Keratinocyte (primary cell): Measurements from ENCODE around the gene INPP4B. TPM values are rescaled to one million over a fixed set of nuclear protein-coding genes. Genes with fewer than 3 reads are reported as not detected.

Experiments
- DNase-seq: peaks from one replicate; pipeline ENCODE4 v3.0.0-alpha.2; 2011; ENCODE audit warnings: low read depth, missing footprints, low spot score
- FAIRE-seq: peaks from 2 replicates; lab custom pipeline; 2011; peaks lifted over from hg19 to GRCh38; lab: Jason Lieb, UNC
- H2AFZ ChIP-seq: 2 replicates; pipeline ENCODE4 v1.6.0; 2012; ENCODE audit warnings: low read length, control low read depth, inconsistent platforms; ENCODE audit not compliant: control insufficient read depth
- H3K27ac ChIP-seq: 2 replicates; pipeline ENCODE4 v1.5.1; 2011; ENCODE audit warnings: low read length; ENCODE audit not compliant: control insufficient read depth, insufficient read depth
- H3K27me3 ChIP-seq: 3 replicates; pipeline ENCODE4 v1.6.0; 2011; ENCODE audit warnings: low read length; ENCODE audit not compliant: control insufficient read depth, insufficient read depth; ENCODE audit errors: extremely low read depth
- H3K36me3 ChIP-seq, 2 experiments: 2 replicates in 1 of 2; 3 replicates in 1 of 2; pipeline ENCODE4 v1.5.1; 2011; ENCODE audit warnings: low read length in 2 of 2, mild to moderate bottlenecking in 1 of 2; ENCODE audit not compliant: control insufficient read depth in 2 of 2, insufficient read depth in 2 of 2; ENCODE audit errors: extremely low read depth in 1 of 2
- H3K4me1 ChIP-seq: 3 replicates; pipeline ENCODE4 v1.5.1; 2011; ENCODE audit warnings: low read length; ENCODE audit not compliant: control insufficient read depth, insufficient read depth; ENCODE audit errors: extremely low read depth
- H3K4me2 ChIP-seq: 3 replicates; pipeline ENCODE4 v1.6.0; 2011; ENCODE audit warnings: low read depth, low read length; ENCODE audit not compliant: control insufficient read depth, insufficient read depth; ENCODE audit errors: extremely low read depth
- H3K4me3 ChIP-seq, 3 experiments: fragments of 200-600 bp in 1 of 3; sonication (generic) in 1 of 3; 2 replicates in 2 of 3; 3 replicates in 1 of 3; pipeline ENCODE4 v1.5.1; 2011 to 2016; ENCODE audit warnings: low read length in 3 of 3, mild to moderate bottlenecking in 3 of 3, control low read depth in 2 of 3, inconsistent platforms in 1 of 3, low read depth in 1 of 3, mixed read lengths in 1 of 3, mixed run types in 1 of 3, moderate library complexity in 1 of 3; ENCODE audit not compliant: control insufficient read depth in 2 of 3, insufficient read depth in 2 of 3; ENCODE audit errors: extremely low read depth in 1 of 3
- H3K79me2 ChIP-seq: 2 replicates; pipeline ENCODE4 v1.6.0; 2012; ENCODE audit warnings: low read length; ENCODE audit not compliant: control insufficient read depth, insufficient read depth
- H3K9ac ChIP-seq: 3 replicates; pipeline ENCODE4 v1.6.0; 2011; ENCODE audit warnings: low read length; ENCODE audit not compliant: control insufficient read depth, insufficient read depth; ENCODE audit errors: extremely low read depth
- H3K9me1 ChIP-seq: 3 replicates; pipeline ENCODE4 v1.6.0; 2011; ENCODE audit warnings: low read length; ENCODE audit not compliant: control insufficient read depth, insufficient read depth; ENCODE audit errors: extremely low read depth
- H3K9me3 ChIP-seq: 2 replicates; pipeline ENCODE4 v1.5.1; 2012; ENCODE audit warnings: low read depth, low read length; ENCODE audit not compliant: control insufficient read depth
- H4K20me1 ChIP-seq: 3 replicates; pipeline ENCODE4 v1.6.0; 2011; ENCODE audit warnings: low read length; ENCODE audit not compliant: control insufficient read depth, insufficient read depth; ENCODE audit errors: extremely low read depth
- CTCF ChIP-seq, 3 experiments: IDR thresholded peaks in 1 of 3; conservative IDR thresholded peaks in 1 of 3; optimal IDR thresholded peaks in 1 of 3; 2 replicates in 2 of 3; 3 replicates in 1 of 3; pipeline versions ENCODE3 to v1.5.1; 2011; ENCODE audit warnings: low read length in 3 of 3, mild to moderate bottlenecking in 3 of 3, moderate library complexity in 2 of 3, control low read depth in 1 of 3, inconsistent platforms in 1 of 3; ENCODE audit not compliant: insufficient read depth in 2 of 3; ENCODE audit errors: extremely low read depth in 1 of 3
- EZH2 ChIP-seq: IDR thresholded peaks from one replicate; pipeline ENCODE4 v1.6.1; 2012; ENCODE audit warnings: inconsistent platforms, mild to moderate bottlenecking, low read length, moderate library complexity
- dilution Hi-C: fragments of 300-500 bp; cut with MboI; formaldehyde crosslinking; loops from one replicate; pipeline ENCODE4 v1.7.0; 2020; ENCODE audit warnings: low sequenced_read_pairs; ENCODE audit not compliant: extremely low pct_ligation_motif_present
- polyA plus RNA-seq, 5 experiments: library from polyadenylated mRNA; depleted of rRNA in 3 of 5; stranded (reverse) in 3 of 5; stranded (forward) in 1 of 5; unstranded in 1 of 5; fragments of >200 nt; gene quantifications; 1 replicate in 1 of 5; 2 replicates in 3 of 5; 3 replicates in 1 of 5; pipeline versions ENCODE4 v1.2.1 to v1.2.3, GENCODE V29; 2011 to 2012; ENCODE audit warnings: missing spikeins in 2 of 5, low read depth in 1 of 5, low replicate concordance in 1 of 5

Gene INPP4B
- polyA plus RNA-seq, 1 donor (not counting 4 experiments of a cell fraction or from before 2014, with no cell fraction given), result 50.2 TPM

- Histone ChIP-seq H3K4me1 (no peaks in the 10 kb centered on the region), H3K9me3 (no peaks in the 10 kb centered on the region), H3K27ac (no peak overlapping the region), H3K4me3 (no peak overlapping the region), H3K27me3 (no peaks in the 10 kb centered on the region), H2AFZ (no peak overlapping the region), H4K20me1 (no peaks in the 10 kb centered on the region), H3K36me3 (peaks cover 0 to 1% of the 10 kb centered on the region in 2 experiments), H3K4me2 (no peak overlapping the region), H3K9me1 (no peaks in the 10 kb centered on the region), H3K9ac (no peak overlapping the region), H3K79me2 (no peaks in the 10 kb centered on the region)
- FAIRE-seq (no peak), DNase-seq (no peak)
- no peak for TF ChIP-seq CTCF (optimal IDR thresholded peaks at IDR 0.05 in 1 of 3, IDR thresholded peaks at IDR 0.05 in 1 of 3, conservative IDR thresholded peaks at IDR 0.05 in 1 of 3; ENCODE audit: extremely low read depth in 1 of 3, insufficient read depth in 2 of 3, low read length in 3 of 3)
- no peak for TF ChIP-seq EZH2
- dilution Hi-C loops, result no loop called here
Measured at GRCh38 chr4:142583708-142584107, 262.4 kb downstream of the INPP4B start.

- H4K20me1 ChIP-seq, result no peaks in the 10 kb centered on the region
- FAIRE-seq, result no peak
- H3K9me1 ChIP-seq, result no peaks in the 10 kb centered on the region
- H3K27me3 ChIP-seq, result no peaks in the 10 kb centered on the region
- no peak overlapping the region for H2AFZ ChIP-seq
- no peaks in the 10 kb centered on the region for H3K79me2 ChIP-seq
- dilution Hi-C loops, result no loop called here
- no peak overlapping the region for H3K4me3 ChIP-seq
- no peaks in the 10 kb centered on the region for H3K9me3 ChIP-seq
- no peak overlapping the region for H3K27ac ChIP-seq
- TF ChIP-seq EZH2, result no peak
- no peak overlapping the region for H3K4me2 ChIP-seq
- no peaks in the 10 kb centered on the region for H3K4me1 ChIP-seq
- H3K9ac ChIP-seq, result no peak overlapping the region
- no peak for DNase-seq
- H3K36me3 ChIP-seq, result peaks cover 0 to 1% of the 10 kb centered on the region in 2 experiments
Measured at GRCh38 chr4:142582340-142582739, 263.8 kb downstream of the INPP4B start.

- no peaks in the 10 kb centered on the region for H3K9me1 ChIP-seq
- FAIRE-seq (no peak), DNase-seq (no peak)
- H3K79me2 ChIP-seq, result no peaks in the 10 kb centered on the region
- H3K27me3 ChIP-seq, result no peaks in the 10 kb centered on the region
- H3K9me3 ChIP-seq, result no peaks in the 10 kb centered on the region
- H3K4me1 ChIP-seq, result no peaks in the 10 kb centered on the region
- H3K4me3 ChIP-seq, result no peak overlapping the region
- no peaks in the 10 kb centered on the region for H4K20me1 ChIP-seq
- H3K36me3 ChIP-seq, result peaks cover 0 to 1% of the 10 kb centered on the region in 2 experiments
- H3K27ac ChIP-seq, result no peak overlapping the region
- H3K4me2 ChIP-seq, result no peak overlapping the region
- dilution Hi-C loops, result no loop called here
- no peak for TF ChIP-seq CTCF (optimal IDR thresholded peaks at IDR 0.05 in 1 of 3, IDR thresholded peaks at IDR 0.05 in 1 of 3, conservative IDR thresholded peaks at IDR 0.05 in 1 of 3; ENCODE audit: extremely low read depth in 1 of 3, insufficient read depth in 2 of 3, low read length in 3 of 3)
- TF ChIP-seq EZH2, result no peak
- H3K9ac ChIP-seq, result no peak overlapping the region
- H2AFZ ChIP-seq, result no peak overlapping the region
Measured at GRCh38 chr4:142581881-142582280, 264.2 kb downstream of the INPP4B start.
